ENCODE results near the gene FHIP1A. TPM values are rescaled to one million over a fixed set of nuclear protein-coding genes. Genes with fewer than 3 reads are reported as not detected.
"Not testable (repeated sequence)": the region's sequence is repeated elsewhere in the genome, so short reads cannot be mapped to it uniquely, and the experiment has no call there.

FHIP1A gene
- total RNA-seq, 2 donors from 2014 or later = 4.9 to 28.8 TPM

DNA sequence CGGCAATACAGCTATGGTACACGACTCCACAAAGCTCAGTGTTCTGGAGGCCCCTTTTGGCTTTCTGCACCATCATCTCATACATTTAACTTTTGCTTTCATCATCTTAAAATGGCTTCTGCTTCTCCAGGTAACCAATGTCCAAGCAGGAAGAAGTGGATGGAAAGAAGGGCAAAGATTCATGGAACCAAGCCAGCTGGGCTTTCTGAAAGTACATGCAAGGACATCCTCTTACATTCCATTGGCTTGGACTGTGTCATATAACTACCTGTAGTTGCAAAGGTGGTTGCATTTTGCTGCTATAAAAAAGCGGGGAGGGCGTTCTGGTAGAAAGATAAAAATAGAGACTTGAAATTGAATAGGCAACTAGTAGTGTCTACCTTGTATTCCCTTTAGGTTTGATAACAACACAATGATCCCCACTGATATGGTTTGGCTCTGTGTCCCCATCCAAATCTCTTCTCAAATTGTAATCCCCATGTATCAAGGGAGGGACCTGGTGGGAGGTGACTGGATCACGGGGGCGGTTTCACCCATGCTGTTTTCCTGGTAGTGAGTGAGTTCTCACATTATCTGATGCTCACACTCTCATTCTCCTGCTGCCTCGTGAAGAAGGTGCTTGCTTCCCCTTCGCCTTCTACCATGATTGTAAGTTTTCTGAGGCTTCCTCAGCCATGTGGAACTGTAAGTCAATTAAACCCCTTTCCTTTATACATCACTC lies 6.7 kb upstream of the FHIP1A start:
- DNase-seq (ENCODE audit: low spot score) = no peak
- no peak overlapping the region for H3K4me3 ChIP-seq
- H3K9me3 ChIP-seq = no peaks in the 10 kb centered on the region
- H3K27ac ChIP-seq = no peak overlapping the region
- H3K27me3 ChIP-seq (replicated peaks; ENCODE audit: insufficient read depth) = no peaks in the 10 kb centered on the region
- H3K4me1 ChIP-seq (ENCODE audit: control insufficient read depth in 1 of 2, low read depth in 2 of 2) = no peaks in the 10 kb centered on the region
- TF ChIP-seq, protein P1, sequence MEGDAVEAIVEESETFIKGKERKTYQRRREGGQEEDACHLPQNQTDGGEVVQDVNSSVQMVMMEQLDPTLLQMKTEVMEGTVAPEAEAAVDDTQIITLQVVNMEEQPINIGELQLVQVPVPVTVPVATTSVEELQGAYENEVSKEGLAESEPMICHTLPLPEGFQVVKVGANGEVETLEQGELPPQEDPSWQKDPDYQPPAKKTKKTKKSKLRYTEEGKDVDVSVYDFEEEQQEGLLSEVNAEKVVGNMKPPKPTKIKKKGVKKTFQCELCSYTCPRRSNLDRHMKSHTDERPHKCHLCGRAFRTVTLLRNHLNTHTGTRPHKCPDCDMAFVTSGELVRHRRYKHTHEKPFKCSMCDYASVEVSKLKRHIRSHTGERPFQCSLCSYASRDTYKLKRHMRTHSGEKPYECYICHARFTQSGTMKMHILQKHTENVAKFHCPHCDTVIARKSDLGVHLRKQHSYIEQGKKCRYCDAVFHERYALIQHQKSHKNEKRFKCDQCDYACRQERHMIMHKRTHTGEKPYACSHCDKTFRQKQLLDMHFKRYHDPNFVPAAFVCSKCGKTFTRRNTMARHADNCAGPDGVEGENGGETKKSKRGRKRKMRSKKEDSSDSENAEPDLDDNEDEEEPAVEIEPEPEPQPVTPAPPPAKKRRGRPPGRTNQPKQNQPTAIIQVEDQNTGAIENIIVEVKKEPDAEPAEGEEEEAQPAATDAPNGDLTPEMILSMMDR (IDR thresholded peaks at IDR 0.05) = no peak
- no peak for ATAC-seq (ENCODE audit: insufficient number of reproducible peaks, low FRiP score, low read depth)
- H3K36me3 ChIP-seq = no peaks in the 10 kb centered on the region

DNA sequence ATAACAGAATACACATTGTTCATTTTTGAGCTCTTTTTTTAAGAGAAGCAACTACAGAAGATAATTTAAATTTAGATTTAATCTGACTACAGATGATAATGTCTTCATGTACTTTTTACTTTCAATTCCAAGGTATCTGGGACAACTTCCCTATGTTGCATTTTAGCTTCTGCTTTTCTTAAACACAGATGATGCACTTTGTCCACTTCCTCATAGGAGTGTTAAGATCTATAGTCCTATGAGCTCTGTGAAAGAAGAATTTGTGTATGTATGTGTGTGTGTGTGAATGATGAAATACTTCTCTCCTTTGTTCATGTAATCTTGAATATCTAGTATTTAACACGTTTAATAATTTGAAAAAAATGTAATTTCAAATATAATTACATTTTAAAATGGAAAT lies 5.3 kb upstream of the FHIP1A start:
- Histone ChIP-seq H3K36me3 (no peaks in the 10 kb centered on the region), H3K27ac (no peak overlapping the region), H3K4me3 (no peak overlapping the region), H3K4me1 (ENCODE audit: control insufficient read depth in 1 of 2, low read depth in 2 of 2) (peaks cover 5 to 6% of the 10 kb centered on the region in 2 donors), H3K9me3 (no peaks in the 10 kb centered on the region), H3K27me3 (replicated peaks; ENCODE audit: insufficient read depth) (no peaks in the 10 kb centered on the region)
- ATAC-seq (ENCODE audit: insufficient number of reproducible peaks, low FRiP score, low read depth) (no peak), DNase-seq (ENCODE audit: low spot score) (no peak)
- TF ChIP-seq, protein P1 (IDR thresholded peaks at IDR 0.05) = no peak

DNA sequence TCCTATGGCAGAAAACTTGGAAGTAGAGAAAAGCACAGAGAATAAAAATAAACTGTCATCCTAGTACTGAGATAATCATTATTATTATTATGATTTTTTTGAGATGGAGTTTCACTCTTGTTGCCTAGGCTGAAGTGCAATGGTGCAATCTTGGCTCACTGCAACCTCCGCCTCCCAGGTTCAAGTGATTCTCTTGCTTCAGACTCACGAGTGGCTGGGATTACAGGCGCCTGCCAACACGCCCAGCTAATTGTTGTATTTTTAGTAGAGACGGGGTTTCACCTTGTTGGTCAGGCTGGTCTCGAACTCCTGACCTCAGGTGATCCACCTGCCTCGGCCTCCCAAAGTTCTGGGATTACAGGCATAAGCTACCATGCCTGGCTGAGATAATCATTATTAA lies 4.2 kb upstream of the FHIP1A start:
- H3K4me3 ChIP-seq; DNase-seq (ENCODE audit: low spot score); H3K27me3 ChIP-seq (replicated peaks; ENCODE audit: insufficient read depth); H3K27ac ChIP-seq; H3K9me3 ChIP-seq; ATAC-seq (ENCODE audit: insufficient number of reproducible peaks, low FRiP score, low read depth); H3K36me3 ChIP-seq: not testable (repeated sequence)
- peaks cover 5 to 13% of the 10 kb centered on the region in 2 donors for H3K4me1 ChIP-seq (ENCODE audit: control insufficient read depth in 1 of 2, low read depth in 2 of 2)

DNA sequence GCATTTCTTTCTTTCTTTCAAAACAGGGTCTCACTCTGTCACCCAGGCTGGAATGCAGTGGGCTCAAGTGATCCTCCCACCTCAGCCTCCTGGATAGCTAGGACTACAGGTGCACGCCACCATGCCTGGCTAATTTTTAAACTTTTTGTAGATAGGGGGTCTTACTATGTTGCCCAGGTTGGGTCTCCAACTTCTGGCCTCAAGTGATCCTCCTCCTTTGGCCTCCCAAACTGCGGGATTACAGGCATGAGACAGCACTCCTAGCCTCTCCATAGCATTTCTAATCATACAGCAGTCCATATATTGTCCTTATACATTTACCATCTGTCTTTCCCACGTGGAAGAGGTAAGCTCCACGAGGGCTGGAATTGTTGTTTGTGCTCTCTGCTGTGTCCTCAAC lies 2.0 kb upstream of the FHIP1A start:
- no peak overlapping the region for H3K27ac ChIP-seq

DNA sequence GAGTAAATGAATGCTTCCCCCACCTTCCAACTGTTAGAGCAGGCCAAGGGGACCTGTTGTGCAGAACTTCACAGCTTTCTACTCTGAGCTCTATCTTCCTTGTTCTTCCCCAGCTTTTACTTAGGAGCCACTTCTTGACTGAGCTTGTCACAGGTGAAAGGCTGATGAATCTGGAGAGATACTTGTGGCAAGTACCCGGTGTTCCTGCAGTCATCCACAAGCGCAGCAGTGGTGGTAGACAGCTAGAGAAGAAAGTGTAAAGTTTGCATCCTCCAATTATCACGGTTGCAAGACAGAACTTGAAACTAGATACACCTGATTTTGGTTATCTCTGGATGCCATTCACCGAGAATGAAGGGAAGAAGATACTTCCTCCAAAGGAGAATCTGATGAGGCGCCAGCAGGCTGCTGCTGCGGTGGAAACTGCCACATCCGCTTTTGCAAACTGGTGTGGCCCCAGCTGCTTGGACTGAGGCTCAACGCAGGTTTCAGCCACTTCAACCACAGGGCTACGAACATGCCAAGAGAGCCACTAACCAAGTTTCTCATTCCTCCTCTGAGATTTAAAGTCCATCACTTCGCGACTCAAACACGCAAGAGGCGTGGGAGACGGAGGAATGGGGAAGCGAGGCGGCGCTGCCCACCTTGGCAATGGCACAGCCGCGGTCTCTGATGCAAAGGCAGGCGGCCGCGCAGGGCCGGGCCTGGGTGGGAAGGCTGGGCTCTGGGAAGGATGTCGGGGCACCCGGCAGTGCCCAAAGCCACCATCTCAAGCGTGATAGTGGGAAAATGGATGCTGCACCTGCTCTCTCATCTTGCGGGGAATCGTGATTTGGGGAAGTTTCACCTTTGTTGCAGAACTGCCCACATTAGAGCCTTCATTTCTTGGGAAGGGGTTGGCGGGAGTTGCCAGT lies 1.3 kb upstream of the FHIP1A start:
- DNase-seq (ENCODE audit: low spot score) (no peak), ATAC-seq (ENCODE audit: insufficient number of reproducible peaks, low FRiP score, low read depth) (no peak)
- peaks cover 5 to 17% of the 10 kb centered on the region in 2 donors for H3K4me1 ChIP-seq (ENCODE audit: control insufficient read depth in 1 of 2, low read depth in 2 of 2)
- H3K4me3 ChIP-seq = peak overlapping the region; percentile 84
- TF ChIP-seq, protein P1 (IDR thresholded peaks at IDR 0.05) = no peak
- no peaks in the 10 kb centered on the region for H3K36me3 ChIP-seq
- H3K27me3 ChIP-seq (replicated peaks; ENCODE audit: insufficient read depth) = no peaks in the 10 kb centered on the region
- H3K27ac ChIP-seq = peak overlapping the region in 1 of 2 donors; percentile 49
- no peaks in the 10 kb centered on the region for H3K9me3 ChIP-seq

More for the DNA sequence above, 2.0 kb upstream of the FHIP1A start:
- DNase-seq (ENCODE audit: low spot score) = no peak
- Histone ChIP-seq H3K4me1 (ENCODE audit: control insufficient read depth in 1 of 2, low read depth in 2 of 2) (peaks cover 5 to 17% of the 10 kb centered on the region in 2 donors), H3K4me3 (no peak overlapping the region), H3K9me3 (no peaks in the 10 kb centered on the region), H3K36me3 (no peaks in the 10 kb centered on the region), H3K27me3 (replicated peaks; ENCODE audit: insufficient read depth) (no peaks in the 10 kb centered on the region)
- TF ChIP-seq, protein P1 (IDR thresholded peaks at IDR 0.05) = no peak
- no peak for ATAC-seq (ENCODE audit: insufficient number of reproducible peaks, low FRiP score, low read depth)

All from thoracic aorta (tissue), 2 donors.